ENCODE measurements around the gene AP1M1. TPM values are rescaled to one million over a fixed set of nuclear protein-coding genes. Genes with fewer than 3 reads are reported as not detected.
A peak's percentile ranks its signal among the peaks of the same experiment; 100 is the strongest.

The AP1M1 gene
- 100 to 1,000 TPM in 1 of 3 donors, 10 to 100 TPM in 2; 43.3 to 123 (median 75.7) TPM for total RNA-seq

GRCh38 chr19:16197622-16198369 lies at the start of gene AP1M1:
TSS of gene AP1M1 (plus strand) at chr19:16197911. CDS start at chr19:16198027, 116 bp downstream.
- DNase-seq (ENCODE audit: low spot score in 2 of 2): peak; percentile 94 to 97
- intact Hi-C loops (cut with DNase I; ENCODE audit: low total_unique reads): no loop called here
- Histone ChIP-seq H3K4me1 (peaks cover 4 to 7% of the 10 kb centered on the region in 2 donors), H3K27me3 (no peaks in the 10 kb centered on the region), H3K36me3 (no peaks in the 10 kb centered on the region), H3K4me3 (peak within 1 kb of the TSS; percentile 86 to 99 (median 87)), H3K9me3 (no peaks in the 10 kb centered on the region), H3K27ac (peak within 1 kb of the TSS; percentile 69 to 82)
- TF ChIP-seq POLR2AphosphoS5 (IDR thresholded peaks at IDR 0.05): peak in 1 of 3 donors; percentile 36
- TF ChIP-seq POLR2A (IDR thresholded peaks at IDR 0.05): no peak
- TF ChIP-seq, protein P1, sequence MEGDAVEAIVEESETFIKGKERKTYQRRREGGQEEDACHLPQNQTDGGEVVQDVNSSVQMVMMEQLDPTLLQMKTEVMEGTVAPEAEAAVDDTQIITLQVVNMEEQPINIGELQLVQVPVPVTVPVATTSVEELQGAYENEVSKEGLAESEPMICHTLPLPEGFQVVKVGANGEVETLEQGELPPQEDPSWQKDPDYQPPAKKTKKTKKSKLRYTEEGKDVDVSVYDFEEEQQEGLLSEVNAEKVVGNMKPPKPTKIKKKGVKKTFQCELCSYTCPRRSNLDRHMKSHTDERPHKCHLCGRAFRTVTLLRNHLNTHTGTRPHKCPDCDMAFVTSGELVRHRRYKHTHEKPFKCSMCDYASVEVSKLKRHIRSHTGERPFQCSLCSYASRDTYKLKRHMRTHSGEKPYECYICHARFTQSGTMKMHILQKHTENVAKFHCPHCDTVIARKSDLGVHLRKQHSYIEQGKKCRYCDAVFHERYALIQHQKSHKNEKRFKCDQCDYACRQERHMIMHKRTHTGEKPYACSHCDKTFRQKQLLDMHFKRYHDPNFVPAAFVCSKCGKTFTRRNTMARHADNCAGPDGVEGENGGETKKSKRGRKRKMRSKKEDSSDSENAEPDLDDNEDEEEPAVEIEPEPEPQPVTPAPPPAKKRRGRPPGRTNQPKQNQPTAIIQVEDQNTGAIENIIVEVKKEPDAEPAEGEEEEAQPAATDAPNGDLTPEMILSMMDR (IDR thresholded peaks at IDR 0.05): no peak

DNA sequence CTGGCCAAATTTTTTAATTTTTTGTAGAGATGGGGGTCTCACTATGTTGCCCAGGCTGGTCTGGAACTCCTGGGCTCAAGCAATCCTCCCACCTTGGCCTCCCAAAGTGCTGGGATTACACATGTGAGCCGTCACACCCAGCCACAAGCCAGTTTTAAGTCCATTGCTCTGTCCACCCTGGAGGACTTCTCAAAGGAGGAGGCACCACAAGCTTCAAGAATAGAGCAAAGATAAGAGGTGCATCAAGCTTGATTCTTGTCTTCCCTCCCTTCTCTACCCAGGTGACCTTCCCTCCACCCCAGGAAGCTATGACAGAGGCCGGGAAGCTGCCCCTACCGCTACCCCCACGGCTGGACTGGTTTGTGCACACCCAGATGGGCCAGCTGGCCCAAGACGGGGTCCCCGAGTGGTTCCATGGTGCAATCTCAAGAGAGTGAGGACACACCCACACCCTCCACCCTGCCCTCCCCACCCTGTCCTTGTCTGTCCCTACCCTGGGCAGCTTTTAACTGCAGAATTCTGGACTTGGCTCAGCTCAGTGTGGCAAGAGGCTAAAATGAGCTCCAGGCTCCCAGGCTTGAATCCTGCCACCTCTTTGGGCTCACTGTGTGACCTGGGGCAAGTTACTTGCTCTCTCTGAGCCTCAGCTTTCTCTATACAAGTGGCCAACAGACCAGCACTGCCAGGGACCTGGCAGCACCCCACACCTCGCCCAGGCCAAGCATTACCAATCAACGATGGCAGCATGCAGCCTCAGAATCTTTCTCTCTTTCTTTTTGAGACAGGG lies 49.1 kb upstream of the AP1M1 start:
- Histone ChIP-seq H3K4me3 (no peak overlapping the region), H3K9me3 (peaks cover 0 to 2% of the 10 kb centered on the region in 2 donors), H3K27ac (no peak overlapping the region), H3K36me3 (no peaks in the 10 kb centered on the region), H3K27me3 (no peaks in the 10 kb centered on the region), H3K4me1 (no peaks in the 10 kb centered on the region)
- no peak for DNase-seq (ENCODE audit: low spot score in 2 of 2)
- intact Hi-C loops (cut with DNase I; ENCODE audit: low total_unique reads): no loop called here
- no peak for TF ChIP-seq POLR2AphosphoS5 (IDR thresholded peaks at IDR 0.05)
- TF ChIP-seq, protein P1 (IDR thresholded peaks at IDR 0.05): no peak

DNA sequence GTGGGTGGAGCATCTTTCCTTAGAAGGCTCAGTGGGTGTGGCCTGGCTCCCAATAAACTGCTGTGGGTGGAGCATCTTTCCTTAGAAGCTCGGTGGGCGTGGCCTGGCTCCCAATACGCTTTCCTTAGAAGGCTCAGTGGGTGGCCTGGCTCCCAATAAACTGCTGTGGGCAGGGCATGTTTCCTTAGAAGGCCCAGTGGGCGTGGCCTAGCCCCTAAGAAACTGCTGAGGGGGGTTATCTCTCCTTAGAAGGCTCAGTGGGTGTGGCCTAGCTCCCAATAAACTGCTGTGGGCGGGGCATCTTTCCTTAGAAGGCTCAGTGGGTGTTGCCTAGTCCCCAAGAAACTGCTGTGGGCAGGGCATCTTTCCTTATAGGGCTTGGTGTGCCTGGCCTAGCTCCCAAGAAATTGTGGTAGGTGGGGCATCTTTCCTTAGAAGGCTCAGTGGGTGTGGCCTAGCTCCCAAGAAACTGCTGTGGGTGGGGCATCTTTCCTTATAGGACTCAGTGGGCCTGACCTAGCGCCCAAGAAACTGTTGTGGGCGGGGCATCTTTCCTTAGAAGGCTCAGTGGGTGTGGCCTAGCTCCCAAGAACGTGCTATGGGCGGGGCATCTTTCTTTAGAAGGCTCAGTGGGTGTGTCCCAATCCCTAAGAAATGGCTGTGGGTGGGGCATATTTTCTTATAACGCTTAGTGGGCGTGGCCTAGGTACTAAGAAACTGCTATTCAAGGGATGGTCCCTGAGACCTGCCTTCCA lies 44.0 kb upstream of the AP1M1 start:
- Histone ChIP-seq H3K9me3 (peaks cover 0 to 4% of the 10 kb centered on the region in 2 donors), H3K4me1 (no peaks in the 10 kb centered on the region), H3K4me3 (no peak overlapping the region), H3K27me3 (no peaks in the 10 kb centered on the region), H3K36me3 (no peaks in the 10 kb centered on the region), H3K27ac (no peak overlapping the region)
- intact Hi-C loops (cut with DNase I; ENCODE audit: low total_unique reads): no loop called here
- TF ChIP-seq POLR2AphosphoS5 (IDR thresholded peaks at IDR 0.05): no peak
- TF ChIP-seq POLR2A (IDR thresholded peaks at IDR 0.05): no peak
- TF ChIP-seq, protein P1 (IDR thresholded peaks at IDR 0.05): no peak
- DNase-seq (ENCODE audit: low spot score in 2 of 2): no peak

GRCh38 chr19:16154557-16154956 lies 43.2 kb upstream of the AP1M1 start:
- intact Hi-C loops (cut with DNase I; ENCODE audit: low total_unique reads): no loop called here
- H3K27ac ChIP-seq: no peak overlapping the region

More at GRCh38 chr19:16154557-16154956, 43.2 kb upstream of the AP1M1 start:
- TF ChIP-seq, protein P1 (IDR thresholded peaks at IDR 0.05): no peak
- TF ChIP-seq POLR2AphosphoS5 (IDR thresholded peaks at IDR 0.05): no peak
- TF ChIP-seq POLR2A (IDR thresholded peaks at IDR 0.05): no peak
- H3K9me3 ChIP-seq: peaks cover 0 to 4% of the 10 kb centered on the region in 2 donors
- H3K36me3 ChIP-seq: no peaks in the 10 kb centered on the region
- no peaks in the 10 kb centered on the region for H3K4me1 ChIP-seq
- no peaks in the 10 kb centered on the region for H3K27me3 ChIP-seq
- H3K4me3 ChIP-seq: no peak overlapping the region
- no peak for DNase-seq (ENCODE audit: low spot score in 2 of 2)
